SK-N-SH (cell line): ENCODE measurements around the gene DUSP5.

ENCODE experiments used
- CHD2 ChIP-seq: fragments of 150-350 bp; IDR thresholded peaks from 2 replicates; pipeline ENCODE4 v1.6.1; 2018; ENCODE audit warnings: low read length; ENCODE audit not compliant: partially characterized antibody
- FOXM1 ChIP-seq: IDR thresholded peaks from 2 replicates; pipeline ENCODE4 v1.4.0; 2012; ENCODE audit warnings: low read depth, mild to moderate bottlenecking
- JUND ChIP-seq: IDR thresholded peaks from 2 replicates; pipeline ENCODE4 v1.4.0; 2012
- MXI1 ChIP-seq: IDR thresholded peaks from 2 replicates; pipeline ENCODE4 v1.6.1; 2012; ENCODE audit warnings: mild to moderate bottlenecking, low read depth, low read length, improper control_type of control experiment
- POLR2AphosphoS5 ChIP-seq: IDR thresholded peaks from 2 replicates; pipeline ENCODE4 v1.6.1; 2012; ENCODE audit warnings: low read depth, low read length
- RCOR1 ChIP-seq: fragments of 150-350 bp; IDR thresholded peaks from 2 replicates; pipeline ENCODE4 v1.6.1; 2017; ENCODE audit warnings: antibody characterized with exemption, low read length
- TAF1 ChIP-seq: IDR thresholded peaks from 2 replicates; pipeline ENCODE4 v1.6.1; 2012; ENCODE audit warnings: low read depth, mild to moderate bottlenecking, low read length, moderate library complexity, borderline replicate concordance
- TEAD4 ChIP-seq: IDR thresholded peaks from 2 replicates; pipeline ENCODE4 v1.4.0; 2012; ENCODE audit warnings: mild to moderate bottlenecking, borderline replicate concordance; ENCODE audit not compliant: insufficient read depth
- YY1 ChIP-seq: IDR thresholded peaks from 2 replicates; pipeline ENCODE4 v1.4.0; 2012; ENCODE audit warnings: low read depth, mild to moderate bottlenecking
- TF ChIP-seq, protein P1 (sequence below): IDR thresholded peaks from 2 replicates; pipeline ENCODE4 v1.4.0; 2012; ENCODE audit warnings: low read depth, borderline replicate concordance
- TF ChIP-seq, protein P2 (sequence below): fragments of 150-350 bp; IDR thresholded peaks from 2 replicates; pipeline ENCODE4 v1.6.1; 2016; ENCODE audit warnings: mild to moderate bottlenecking, low read depth, low read length
- TF ChIP-seq, protein P3 (sequence below): fragments of 200-600 bp; sonication (generic); IDR thresholded peaks from 2 replicates; pipeline ENCODE4 v1.6.1; 2017; ENCODE audit warnings: antibody characterized with exemption, mild to moderate bottlenecking, moderate library complexity
- TF ChIP-seq, protein P4 (sequence below): IDR thresholded peaks from 2 replicates; pipeline ENCODE4 v1.6.1; 2012; ENCODE audit warnings: mild to moderate bottlenecking, low read depth, low read length, moderate library complexity

DNA sequence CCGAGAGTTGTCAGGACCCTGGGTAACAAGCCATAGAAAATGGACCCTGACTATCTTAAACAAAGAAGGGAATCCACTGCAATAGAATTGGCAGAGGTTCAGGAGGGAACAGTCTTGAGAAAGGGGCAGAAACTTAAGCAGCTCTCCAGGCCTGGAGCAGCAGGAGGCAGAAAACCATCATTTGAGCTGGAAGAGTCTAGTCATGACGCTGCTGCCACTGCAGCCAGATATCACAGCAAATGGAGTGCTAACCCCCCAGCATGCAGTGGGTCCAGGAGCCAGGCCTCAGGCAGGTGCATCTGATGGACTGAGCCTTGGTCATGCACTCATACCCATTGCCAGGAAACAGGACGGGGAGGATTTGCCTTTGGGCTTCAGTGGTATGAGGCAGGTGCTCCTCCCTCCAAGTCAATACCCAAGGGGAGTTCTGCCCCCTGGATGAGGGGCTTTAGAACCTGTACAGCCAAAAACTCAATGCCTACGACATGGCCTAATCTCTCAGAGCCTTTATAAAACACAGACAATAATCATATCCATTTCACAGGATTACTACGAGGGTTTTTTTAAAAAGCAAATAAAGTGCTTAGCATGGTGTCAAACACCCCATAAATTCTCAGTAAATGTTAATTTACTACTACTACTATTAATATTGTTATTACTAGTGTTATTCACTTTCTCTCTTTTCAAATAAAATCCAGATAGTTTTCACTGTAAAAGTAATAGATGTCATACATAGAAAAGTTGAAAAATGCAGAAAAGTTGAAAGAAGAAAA lies 30.7 kb downstream of the DUSP5 start:
- TF ChIP-seq, protein P1, sequence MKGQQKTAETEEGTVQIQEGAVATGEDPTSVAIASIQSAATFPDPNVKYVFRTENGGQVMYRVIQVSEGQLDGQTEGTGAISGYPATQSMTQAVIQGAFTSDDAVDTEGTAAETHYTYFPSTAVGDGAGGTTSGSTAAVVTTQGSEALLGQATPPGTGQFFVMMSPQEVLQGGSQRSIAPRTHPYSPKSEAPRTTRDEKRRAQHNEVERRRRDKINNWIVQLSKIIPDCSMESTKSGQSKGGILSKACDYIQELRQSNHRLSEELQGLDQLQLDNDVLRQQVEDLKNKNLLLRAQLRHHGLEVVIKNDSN = no peak
- TF ChIP-seq, protein P2, sequence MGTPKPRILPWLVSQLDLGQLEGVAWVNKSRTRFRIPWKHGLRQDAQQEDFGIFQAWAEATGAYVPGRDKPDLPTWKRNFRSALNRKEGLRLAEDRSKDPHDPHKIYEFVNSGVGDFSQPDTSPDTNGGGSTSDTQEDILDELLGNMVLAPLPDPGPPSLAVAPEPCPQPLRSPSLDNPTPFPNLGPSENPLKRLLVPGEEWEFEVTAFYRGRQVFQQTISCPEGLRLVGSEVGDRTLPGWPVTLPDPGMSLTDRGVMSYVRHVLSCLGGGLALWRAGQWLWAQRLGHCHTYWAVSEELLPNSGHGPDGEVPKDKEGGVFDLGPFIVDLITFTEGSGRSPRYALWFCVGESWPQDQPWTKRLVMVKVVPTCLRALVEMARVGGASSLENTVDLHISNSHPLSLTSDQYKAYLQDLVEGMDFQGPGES = no peak
- TF ChIP-seq MXI1 = no peak
- TF ChIP-seq, protein P3, sequence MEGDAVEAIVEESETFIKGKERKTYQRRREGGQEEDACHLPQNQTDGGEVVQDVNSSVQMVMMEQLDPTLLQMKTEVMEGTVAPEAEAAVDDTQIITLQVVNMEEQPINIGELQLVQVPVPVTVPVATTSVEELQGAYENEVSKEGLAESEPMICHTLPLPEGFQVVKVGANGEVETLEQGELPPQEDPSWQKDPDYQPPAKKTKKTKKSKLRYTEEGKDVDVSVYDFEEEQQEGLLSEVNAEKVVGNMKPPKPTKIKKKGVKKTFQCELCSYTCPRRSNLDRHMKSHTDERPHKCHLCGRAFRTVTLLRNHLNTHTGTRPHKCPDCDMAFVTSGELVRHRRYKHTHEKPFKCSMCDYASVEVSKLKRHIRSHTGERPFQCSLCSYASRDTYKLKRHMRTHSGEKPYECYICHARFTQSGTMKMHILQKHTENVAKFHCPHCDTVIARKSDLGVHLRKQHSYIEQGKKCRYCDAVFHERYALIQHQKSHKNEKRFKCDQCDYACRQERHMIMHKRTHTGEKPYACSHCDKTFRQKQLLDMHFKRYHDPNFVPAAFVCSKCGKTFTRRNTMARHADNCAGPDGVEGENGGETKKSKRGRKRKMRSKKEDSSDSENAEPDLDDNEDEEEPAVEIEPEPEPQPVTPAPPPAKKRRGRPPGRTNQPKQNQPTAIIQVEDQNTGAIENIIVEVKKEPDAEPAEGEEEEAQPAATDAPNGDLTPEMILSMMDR = no peak
- TF ChIP-seq YY1 = no peak
- no peak for TF ChIP-seq FOXM1
- TF ChIP-seq CHD2 = no peak
- TF ChIP-seq TAF1 = no peak
- TF ChIP-seq TEAD4 = no peak
- TF ChIP-seq, protein P4, sequence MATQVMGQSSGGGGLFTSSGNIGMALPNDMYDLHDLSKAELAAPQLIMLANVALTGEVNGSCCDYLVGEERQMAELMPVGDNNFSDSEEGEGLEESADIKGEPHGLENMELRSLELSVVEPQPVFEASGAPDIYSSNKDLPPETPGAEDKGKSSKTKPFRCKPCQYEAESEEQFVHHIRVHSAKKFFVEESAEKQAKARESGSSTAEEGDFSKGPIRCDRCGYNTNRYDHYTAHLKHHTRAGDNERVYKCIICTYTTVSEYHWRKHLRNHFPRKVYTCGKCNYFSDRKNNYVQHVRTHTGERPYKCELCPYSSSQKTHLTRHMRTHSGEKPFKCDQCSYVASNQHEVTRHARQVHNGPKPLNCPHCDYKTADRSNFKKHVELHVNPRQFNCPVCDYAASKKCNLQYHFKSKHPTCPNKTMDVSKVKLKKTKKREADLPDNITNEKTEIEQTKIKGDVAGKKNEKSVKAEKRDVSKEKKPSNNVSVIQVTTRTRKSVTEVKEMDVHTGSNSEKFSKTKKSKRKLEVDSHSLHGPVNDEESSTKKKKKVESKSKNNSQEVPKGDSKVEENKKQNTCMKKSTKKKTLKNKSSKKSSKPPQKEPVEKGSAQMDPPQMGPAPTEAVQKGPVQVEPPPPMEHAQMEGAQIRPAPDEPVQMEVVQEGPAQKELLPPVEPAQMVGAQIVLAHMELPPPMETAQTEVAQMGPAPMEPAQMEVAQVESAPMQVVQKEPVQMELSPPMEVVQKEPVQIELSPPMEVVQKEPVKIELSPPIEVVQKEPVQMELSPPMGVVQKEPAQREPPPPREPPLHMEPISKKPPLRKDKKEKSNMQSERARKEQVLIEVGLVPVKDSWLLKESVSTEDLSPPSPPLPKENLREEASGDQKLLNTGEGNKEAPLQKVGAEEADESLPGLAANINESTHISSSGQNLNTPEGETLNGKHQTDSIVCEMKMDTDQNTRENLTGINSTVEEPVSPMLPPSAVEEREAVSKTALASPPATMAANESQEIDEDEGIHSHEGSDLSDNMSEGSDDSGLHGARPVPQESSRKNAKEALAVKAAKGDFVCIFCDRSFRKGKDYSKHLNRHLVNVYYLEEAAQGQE = no peak
- no peak for TF ChIP-seq JUND
- TF ChIP-seq RCOR1 = no peak
- TF ChIP-seq POLR2AphosphoS5 = no peak
